ENCODE measurements around the gene EMC1.
"Not testable (repeated sequence)": the region's sequence is repeated elsewhere in the genome, so short reads cannot be mapped to it uniquely, and the experiment has no call there.

The EMC1 gene

GRCh38 chr1:19260211-19261138 is 9.2 kb upstream of the EMC1 start:
- peaks cover 54% of the 10 kb centered on the region for H3K36me3 ChIP-seq (ENCODE audit: control insufficient read depth, low read length)
- no peaks in the 10 kb centered on the region for H3K27me3 ChIP-seq (ENCODE audit: control insufficient read depth, low read length)
- TF ChIP-seq CTCF (IDR thresholded peaks at IDR 0.05; ENCODE audit: low read depth, low read length, poor library complexity, severe bottlenecking) (no peak), EZH2phosphoT487 (IDR thresholded peaks at IDR 0.05; ENCODE audit: borderline replicate concordance, low read length) (no peak)
- H3K4me2 ChIP-seq (ENCODE audit: low read length) = no peak overlapping the region
- peaks cover 11% of the 10 kb centered on the region for H3K79me2 ChIP-seq (ENCODE audit: control insufficient read depth, low read length)
- H3K9me2 ChIP-seq (replicated peaks; ENCODE audit: control insufficient read depth, low read length) = no peaks in the 10 kb centered on the region
- H3K4me1 ChIP-seq (ENCODE audit: control insufficient read depth, low read length) = no peaks in the 10 kb centered on the region
- H3F3A ChIP-seq (ENCODE audit: control insufficient read depth, insufficient read depth) = peaks cover 4% of the 10 kb centered on the region; the same call in 1 of the 2 replicates
- no peak overlapping the region for H3K4me3 ChIP-seq (ENCODE audit: low read length)
- H3K9me3 ChIP-seq (ENCODE audit: control insufficient read depth, insufficient read depth, low read length) = no peaks in the 10 kb centered on the region
- no peak overlapping the region for H3K27ac ChIP-seq (ENCODE audit: low read depth, low read length)
- peaks cover 2% of the 10 kb centered on the region for H4K20me1 ChIP-seq (ENCODE audit: control insufficient read depth, insufficient read depth, low read depth, low read length)

GRCh38 chr1:19258353-19258752 is 7.0 kb upstream of the EMC1 start:
- Histone ChIP-seq H3K9me3 (ENCODE audit: control insufficient read depth, insufficient read depth, low read length) (no peaks in the 10 kb centered on the region), H3K36me3 (ENCODE audit: control insufficient read depth, low read length) (peaks cover 76% of the 10 kb centered on the region), H3K27me3 (ENCODE audit: control insufficient read depth, low read length) (no peaks in the 10 kb centered on the region), H3K27ac (ENCODE audit: low read depth, low read length) (no peak overlapping the region), H3K4me3 (ENCODE audit: low read length) (no peak overlapping the region), H3K4me2 (ENCODE audit: low read length) (no peak overlapping the region), H3K9me2 (replicated peaks; ENCODE audit: control insufficient read depth, low read length) (no peaks in the 10 kb centered on the region), H3K4me1 (ENCODE audit: control insufficient read depth, low read length) (peaks cover 6% of the 10 kb centered on the region), H3K79me2 (ENCODE audit: control insufficient read depth, low read length) (peaks cover 32% of the 10 kb centered on the region), H3F3A (ENCODE audit: control insufficient read depth, insufficient read depth) (no peaks in the 10 kb centered on the region), H4K20me1 (ENCODE audit: control insufficient read depth, insufficient read depth, low read depth, low read length) (peaks cover 16% of the 10 kb centered on the region)
- TF ChIP-seq EZH2phosphoT487 (IDR thresholded peaks at IDR 0.05; ENCODE audit: borderline replicate concordance, low read length) (no peak), CTCF (IDR thresholded peaks at IDR 0.05; ENCODE audit: low read depth, low read length, poor library complexity, severe bottlenecking) (no peak)

- no peak overlapping the region for H3K4me3 ChIP-seq (ENCODE audit: low read length)
- H3K4me1 ChIP-seq (ENCODE audit: control insufficient read depth, low read length) = peaks cover 14% of the 10 kb centered on the region
- peaks cover 23% of the 10 kb centered on the region for H4K20me1 ChIP-seq (ENCODE audit: control insufficient read depth, insufficient read depth, low read depth, low read length)
- H3K9me2 ChIP-seq (replicated peaks; ENCODE audit: control insufficient read depth, low read length) = no peaks in the 10 kb centered on the region
- peaks cover 42% of the 10 kb centered on the region for H3K79me2 ChIP-seq (ENCODE audit: control insufficient read depth, low read length)
- no peak overlapping the region for H3K27ac ChIP-seq (ENCODE audit: low read depth, low read length)
- peaks cover 85% of the 10 kb centered on the region for H3K36me3 ChIP-seq (ENCODE audit: control insufficient read depth, low read length)
- no peak overlapping the region for H3K4me2 ChIP-seq (ENCODE audit: low read length)
- no peaks in the 10 kb centered on the region for H3F3A ChIP-seq (ENCODE audit: control insufficient read depth, insufficient read depth)
- H3K27me3 ChIP-seq (ENCODE audit: control insufficient read depth, low read length) = no peaks in the 10 kb centered on the region
- no peaks in the 10 kb centered on the region for H3K9me3 ChIP-seq (ENCODE audit: control insufficient read depth, insufficient read depth, low read length)
- TF ChIP-seq CTCF (IDR thresholded peaks at IDR 0.05; ENCODE audit: low read depth, low read length, poor library complexity, severe bottlenecking) = no peak
- TF ChIP-seq EZH2phosphoT487 (IDR thresholded peaks at IDR 0.05; ENCODE audit: borderline replicate concordance, low read length) = no peak
Observed at GRCh38 chr1:19257178-19257914, 6.0 kb upstream of the EMC1 start.

GRCh38 chr1:19256301-19256700 is 5.0 kb upstream of the EMC1 start:
- Histone ChIP-seq H3K36me3 (ENCODE audit: control insufficient read depth, low read length) (peaks cover 95% of the 10 kb centered on the region), H3K79me2 (ENCODE audit: control insufficient read depth, low read length) (peaks cover 53% of the 10 kb centered on the region), H3K4me1 (ENCODE audit: control insufficient read depth, low read length) (peaks cover 14% of the 10 kb centered on the region), H4K20me1 (ENCODE audit: control insufficient read depth, insufficient read depth, low read depth, low read length) (peaks cover 23% of the 10 kb centered on the region)
- not testable (repeated sequence) for H3K9me3 ChIP-seq (ENCODE audit: control insufficient read depth, insufficient read depth, low read length); H3K9me2 ChIP-seq (replicated peaks; ENCODE audit: control insufficient read depth, low read length); H3F3A ChIP-seq (ENCODE audit: control insufficient read depth, insufficient read depth); H3K27ac ChIP-seq (ENCODE audit: low read depth, low read length); H3K4me3 ChIP-seq (ENCODE audit: low read length); H3K27me3 ChIP-seq (ENCODE audit: control insufficient read depth, low read length); H3K4me2 ChIP-seq (ENCODE audit: low read length)

Data from DOHH2 (cell line).